Stimulated activated CD4-positive, alpha-beta T cell treated with anti-CD3 and anti-CD28 coated beads, TNF-alpha, amount 100 ng/mL, for 1 hour (primary cell): ENCODE data around the gene PMF1.
"Not testable (repeated sequence)": the region's sequence is repeated elsewhere in the genome, so short reads cannot be mapped to it uniquely, and the experiment has no call there.

Source experiments
- DNase-seq, 3 donors: peaks; one replicate each; pipeline ENCODE4 v3.0.0-alpha.2; 2020; ENCODE audit warnings: low read depth in 3 of 3, low spot score in 1 of 3

The PMF1 gene

GRCh38 chr1:156195853-156196252, 17.0 kb upstream of the PMF1 start:
- DNase-seq, result no peak

DNA sequence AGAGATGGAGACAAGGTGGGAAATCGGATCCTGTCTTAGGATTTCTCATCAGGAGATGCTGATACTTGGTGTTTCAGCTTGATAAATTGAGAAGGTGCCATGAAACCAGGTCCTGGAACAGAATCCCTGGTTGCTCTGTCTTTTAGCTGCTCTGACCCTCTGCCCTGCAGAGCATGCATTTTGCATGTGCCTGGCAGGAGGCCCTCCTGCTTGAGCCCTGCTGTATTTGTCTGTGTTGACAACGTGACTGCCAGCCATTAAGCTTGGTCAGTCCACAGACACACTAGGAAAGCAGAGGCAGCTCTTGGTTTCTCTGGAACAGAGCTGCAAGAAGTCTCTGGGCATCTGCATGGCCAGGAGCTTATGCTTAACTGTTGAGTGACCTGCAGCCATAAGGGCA, 16.4 kb upstream of the PMF1 start:
- DNase-seq, result no peak

DNA sequence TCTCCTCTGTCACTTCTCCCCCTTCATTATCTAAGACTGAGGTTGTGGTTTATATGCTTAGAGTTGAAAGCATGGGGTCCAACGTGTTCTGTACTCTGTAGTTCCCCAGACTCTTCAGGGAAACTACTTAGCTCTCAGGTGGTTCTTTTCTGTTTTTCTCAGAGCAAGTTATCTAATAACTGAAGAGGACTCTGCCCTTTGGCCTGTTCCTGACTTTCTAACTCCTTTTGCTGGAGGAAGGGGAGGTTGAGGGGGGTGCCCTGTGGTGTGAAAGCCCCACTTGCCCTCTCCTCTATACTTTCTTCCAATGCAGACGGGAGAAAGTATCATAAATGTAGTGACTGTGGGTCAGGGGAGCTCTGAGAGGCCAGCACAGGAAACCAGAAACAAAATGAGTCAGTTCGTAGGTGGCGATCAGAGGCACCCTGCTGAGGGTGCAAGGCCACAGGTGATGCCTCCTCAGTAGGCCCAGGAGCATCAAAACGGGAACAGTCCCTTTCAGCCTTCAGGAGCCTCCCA, 13.9 kb upstream of the PMF1 start:
- no peak for DNase-seq

DNA sequence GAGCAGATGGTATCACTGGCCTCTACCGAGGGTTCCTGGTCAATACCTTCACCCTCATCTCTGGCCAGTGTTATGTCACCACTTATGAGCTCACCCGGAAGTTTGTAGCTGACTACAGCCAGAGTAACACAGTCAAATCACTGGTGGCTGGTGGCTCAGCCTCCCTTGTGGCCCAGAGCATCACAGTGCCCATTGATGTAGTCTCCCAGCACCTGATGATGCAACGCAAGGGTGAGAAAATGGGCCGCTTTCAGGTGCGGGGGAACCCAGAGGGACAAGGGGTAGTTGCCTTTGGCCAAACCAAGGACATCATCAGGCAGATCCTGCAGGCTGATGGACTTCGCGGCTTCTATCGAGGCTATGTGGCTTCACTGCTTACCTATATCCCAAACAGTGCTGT, 12.8 kb upstream of the PMF1 start:
- DNase-seq, result no peak

DNA sequence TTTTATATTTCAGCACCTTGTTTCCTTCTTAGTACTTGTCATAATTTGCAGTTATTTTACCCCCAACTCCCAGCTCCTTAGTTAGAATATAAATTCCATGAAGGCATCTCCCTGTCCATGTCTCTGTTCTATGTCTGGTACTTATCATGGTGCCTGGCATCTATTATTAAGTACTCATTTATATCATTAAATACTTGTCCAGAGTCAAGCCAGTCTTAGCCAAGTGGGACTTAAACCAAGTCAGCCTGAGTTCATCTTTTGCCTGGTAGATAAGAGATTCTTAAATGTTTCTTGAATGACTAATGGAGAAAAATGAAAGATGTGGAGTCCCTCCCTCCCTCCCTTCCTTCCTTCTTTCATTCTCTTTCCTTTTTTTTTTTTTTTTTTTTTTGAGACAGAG, 9.5 kb upstream of the PMF1 start:
- no peak for DNase-seq

GRCh38 chr1:156204686-156205085, 8.1 kb upstream of the PMF1 start:
- no peak for DNase-seq

DNA sequence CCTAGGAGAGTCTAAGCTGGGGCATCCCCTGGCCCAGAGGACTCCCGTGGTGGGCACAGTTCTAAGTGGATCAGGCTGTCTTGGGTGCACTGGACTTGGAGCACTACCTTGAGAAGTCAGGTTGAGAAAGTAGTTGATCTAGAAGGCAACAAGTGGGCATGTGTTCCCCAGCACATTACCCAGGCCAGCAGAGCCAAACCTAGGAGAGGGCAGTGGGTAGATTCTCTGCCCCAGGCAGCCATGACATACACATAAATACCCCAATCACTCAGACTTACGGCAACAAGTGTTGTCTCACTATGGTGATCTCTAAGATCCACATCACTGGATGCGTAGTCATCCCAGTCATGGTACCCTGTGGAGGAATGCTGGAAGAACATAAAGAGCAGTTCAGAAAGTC, 1.6 kb upstream of the PMF1 start:
- no peak for DNase-seq

GRCh38 chr1:156212130-156212529, 677 bp upstream of the PMF1 start:
- DNase-seq, result no peak

GRCh38 chr1:156213644-156213966, 798 bp downstream of the PMF1 start:
- DNase-seq, result no peak

- no peak for DNase-seq
Measured at GRCh38 chr1:156214024-156214748, 1.4 kb downstream of the PMF1 start.

GRCh38 chr1:156216361-156217086, 3.7 kb downstream of the PMF1 start:
- not testable (repeated sequence) for DNase-seq

- DNase-seq, result no peak
Measured at GRCh38 chr1:156217871-156218270, 5.1 kb downstream of the PMF1 start.

- no peak for DNase-seq
Measured at GRCh38 chr1:156220226-156220625, 7.4 kb downstream of the PMF1 start.

DNA sequence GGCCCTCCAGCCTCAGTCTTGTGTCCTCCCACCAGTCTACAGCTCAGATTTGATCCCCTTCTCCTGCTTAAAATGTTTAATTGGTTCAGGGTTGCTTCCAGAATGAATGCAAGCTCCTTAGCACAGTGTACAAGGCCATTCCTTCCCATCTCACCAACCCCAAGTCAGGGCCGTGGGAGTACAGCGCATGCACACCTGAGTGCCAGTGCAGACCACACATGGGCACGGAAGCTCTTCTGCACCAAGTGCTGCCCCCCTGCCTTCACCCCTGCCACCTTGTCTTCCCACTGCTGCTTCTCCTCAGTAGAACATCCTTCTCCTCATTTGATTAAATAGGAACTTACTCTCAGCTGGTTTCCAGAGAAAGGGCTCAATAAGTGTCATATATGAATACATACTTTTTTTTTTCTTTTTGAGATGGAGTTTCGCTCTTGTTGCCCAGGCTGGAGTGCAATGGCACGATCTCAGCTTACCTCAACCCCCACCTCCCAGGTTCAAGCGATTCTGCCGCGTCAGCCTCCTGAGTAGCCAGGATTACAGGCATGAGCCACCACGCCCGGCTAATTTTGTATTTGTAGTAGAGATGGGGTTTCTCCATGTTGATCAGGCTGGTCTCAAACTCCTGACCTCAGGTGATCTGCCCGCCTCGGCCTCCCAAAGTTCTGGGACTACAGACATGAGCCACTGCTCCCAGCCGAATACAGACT, 9.3 kb downstream of the PMF1 start:
- no peak for DNase-seq

DNA sequence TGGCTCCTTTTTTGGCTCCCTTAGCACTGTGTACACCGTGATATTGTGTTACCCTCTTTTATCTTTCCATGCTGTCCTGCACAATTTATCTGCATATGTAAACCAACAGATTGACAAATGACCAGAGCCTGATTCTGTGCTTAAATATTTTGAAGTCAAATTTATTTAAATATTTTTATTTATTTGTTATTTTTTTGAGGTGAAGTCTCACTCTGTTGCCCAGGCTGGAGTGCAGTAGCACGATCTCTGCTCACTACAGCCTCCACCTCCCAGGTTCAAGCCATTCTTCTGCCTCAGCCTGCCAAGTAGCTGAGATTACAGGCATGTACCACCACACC, 12.8 kb downstream of the PMF1 start:
- no peak for DNase-seq

GRCh38 chr1:156226116-156226538, 13.3 kb downstream of the PMF1 start:
- DNase-seq, result no peak

GRCh38 chr1:156226782-156227181, 14.0 kb downstream of the PMF1 start:
- no peak for DNase-seq

GRCh38 chr1:156228501-156228900, 15.7 kb downstream of the PMF1 start:
- no peak for DNase-seq

DNA sequence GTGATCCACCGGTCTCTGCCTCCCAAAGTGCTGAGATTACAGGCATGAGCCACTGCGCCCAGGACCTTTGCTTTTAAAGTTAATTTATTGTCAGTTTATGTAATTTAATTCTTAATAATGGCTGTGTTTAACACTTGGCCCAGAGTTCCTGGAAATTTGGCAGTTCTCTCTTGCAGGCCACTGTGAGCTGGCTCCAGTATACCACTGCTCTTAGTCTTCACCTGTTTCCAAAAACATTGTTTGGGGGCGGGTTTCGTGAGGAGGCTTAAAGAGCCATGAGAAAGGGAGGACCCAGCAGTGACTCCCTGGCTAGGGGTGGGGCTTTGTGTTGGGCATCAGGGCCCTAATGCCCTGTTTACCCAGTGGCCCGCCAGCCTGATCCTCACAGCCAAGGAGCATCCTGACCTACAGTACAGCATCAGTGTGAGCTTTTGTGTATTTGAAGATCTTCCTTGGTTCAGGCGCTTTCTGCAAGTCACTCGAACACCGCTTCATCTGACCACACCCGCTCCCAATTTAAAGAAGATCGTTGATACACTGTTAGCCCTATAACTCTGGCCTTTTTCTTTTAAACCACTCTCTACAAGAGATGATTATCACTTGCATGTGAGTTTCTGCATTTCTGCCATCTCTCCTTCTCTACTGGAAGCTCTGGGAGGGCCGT, 17.1 kb downstream of the PMF1 start:
- no peak for DNase-seq

DNA sequence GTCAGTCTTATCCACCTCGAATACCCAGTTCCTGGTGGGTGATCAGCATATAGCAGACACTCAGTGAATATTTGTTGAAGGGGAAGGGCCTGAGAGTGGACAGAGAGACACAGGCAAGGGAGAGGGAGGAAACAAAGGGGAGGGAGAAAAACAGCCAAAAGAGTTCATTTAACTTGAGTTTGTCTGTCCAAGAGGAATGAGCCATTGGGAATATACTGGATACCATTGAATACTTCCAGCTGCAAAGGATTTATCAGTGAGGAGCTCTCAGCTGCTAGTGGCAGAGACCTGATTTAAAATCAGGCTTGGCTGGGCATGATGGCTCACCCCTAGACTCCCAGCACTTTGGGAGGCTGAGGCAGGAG, 17.6 kb downstream of the PMF1 start:
- DNase-seq, result no peak

DNA sequence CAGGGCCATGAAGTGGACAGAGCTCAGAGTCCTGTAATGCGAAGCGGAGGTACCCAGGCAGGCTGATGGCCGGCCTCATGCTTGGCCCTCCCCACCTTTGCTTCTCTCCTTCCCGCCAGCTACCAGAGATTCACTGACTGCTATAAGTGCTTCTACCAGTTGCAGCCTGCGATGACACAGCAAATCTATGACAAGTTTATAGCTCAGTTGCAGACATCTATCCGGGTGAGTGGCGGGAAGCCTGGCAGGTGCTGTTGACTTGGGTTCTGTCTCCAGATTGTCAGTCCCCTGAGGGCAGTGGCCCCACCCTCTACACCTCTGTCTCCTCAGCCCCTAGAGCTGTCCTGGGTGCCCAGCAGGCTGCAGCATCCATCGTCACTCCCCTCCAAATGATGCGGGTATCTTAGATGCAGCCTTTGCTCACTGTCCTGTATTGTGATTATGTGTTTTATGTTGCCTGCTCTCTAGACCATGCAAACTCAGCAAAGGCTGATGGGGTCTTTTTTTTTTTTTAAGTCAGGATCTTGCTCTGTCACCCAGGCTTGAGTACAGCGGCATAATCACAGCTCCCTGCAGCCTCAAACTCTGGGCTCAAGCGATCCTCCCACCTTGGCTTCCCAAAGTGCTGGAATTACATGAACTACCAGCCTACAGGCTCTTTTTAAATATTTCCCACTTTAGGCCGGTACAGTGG, 19.5 kb downstream of the PMF1 start:
- DNase-seq, result no peak
